Measurements from ENCODE around the gene CISD3. TPM values are rescaled to one million over a fixed set of nuclear protein-coding genes. Genes with fewer than 3 reads are reported as not detected.
"Not testable (repeated sequence)": the region's sequence is repeated elsewhere in the genome, so short reads cannot be mapped to it uniquely, and the experiment has no call there.

The CISD3 gene
- polyA plus RNA-seq, 4 donors = 52.4 to 186 (median 131) TPM

- 88 to 90% (median 89%) methylated on average over 26 to 29 of the region's 29 CpGs for WGBS, 3 donors
- Histone ChIP-seq H3K9me3 (ENCODE audit: control insufficient read depth in 2 of 2, insufficient read depth in 1 of 2, low read depth in 1 of 2, low read length in 1 of 2) (no peaks in the 10 kb centered on the region), H3K36me3 (ENCODE audit: control insufficient read depth in 3 of 3, insufficient read depth in 2 of 3, low read depth in 1 of 3, low read length in 3 of 3) (peaks cover 8 to 85% (median 12%) of the 10 kb centered on the region in 3 donors), H3K27ac (ENCODE audit: low read depth in 1 of 3, low read length in 2 of 3) (peak overlapping the region in 1 of 3 donors; percentile 25), H3K4me3 (ENCODE audit: low read depth in 1 of 3, low read length in 3 of 3) (no peak overlapping the region), H3K4me1 (ENCODE audit: control insufficient read depth in 3 of 3, insufficient read depth in 2 of 3, low read depth in 1 of 3, low read length in 2 of 3) (peaks cover 2 to 16% (median 6%) of the 10 kb centered on the region in 3 donors), H3K27me3 (ENCODE audit: control insufficient read depth in 3 of 3, insufficient read depth in 3 of 3, low read length in 3 of 3) (no peaks in the 10 kb centered on the region)
- FAIRE-seq (no peak), DNase-seq (no peak)
These were observed 10.7 kb upstream of the CISD3 start for GRCh38 chr17:38719289-38719942.

- no peak overlapping the region for H3K27ac ChIP-seq (ENCODE audit: low read depth in 1 of 3, low read length in 2 of 3)
- H3K36me3 ChIP-seq (ENCODE audit: control insufficient read depth in 3 of 3, insufficient read depth in 2 of 3, low read depth in 1 of 3, low read length in 3 of 3) = peaks cover 5 to 85% (median 12%) of the 10 kb centered on the region in 3 donors
- no peak overlapping the region for H3K4me3 ChIP-seq (ENCODE audit: low read depth in 1 of 3, low read length in 3 of 3)
These were observed 10.0 kb upstream of the CISD3 start for GRCh38 chr17:38719943-38720641.

GRCh38 chr17:38720941-38721340 is 9.2 kb upstream of the CISD3 start:
- H3K4me1 ChIP-seq (ENCODE audit: control insufficient read depth in 3 of 3, insufficient read depth in 2 of 3, low read depth in 1 of 3, low read length in 2 of 3) = peaks cover 2 to 28% (median 6%) of the 10 kb centered on the region in 3 donors
- H3K27me3 ChIP-seq (ENCODE audit: control insufficient read depth in 3 of 3, insufficient read depth in 3 of 3, low read length in 3 of 3) = no peaks in the 10 kb centered on the region
- H3K4me3 ChIP-seq (ENCODE audit: low read depth in 1 of 3, low read length in 3 of 3) = no peak overlapping the region
- H3K9me3 ChIP-seq (ENCODE audit: control insufficient read depth in 2 of 2, insufficient read depth in 1 of 2, low read depth in 1 of 2, low read length in 1 of 2) = no peaks in the 10 kb centered on the region
- H3K36me3 ChIP-seq (ENCODE audit: control insufficient read depth in 3 of 3, insufficient read depth in 2 of 3, low read depth in 1 of 3, low read length in 3 of 3) = peaks cover 5 to 84% (median 12%) of the 10 kb centered on the region in 3 donors
- FAIRE-seq (no peak), DNase-seq (no peak)
- no peak overlapping the region for H3K27ac ChIP-seq (ENCODE audit: low read depth in 1 of 3, low read length in 2 of 3)
- 86 to 96% (median 89%) methylated on average over 6 of the region's 6 CpGs for WGBS, 3 donors

More at GRCh38 chr17:38719943-38720641, 10.0 kb upstream of the CISD3 start:
- 66 to 75% (median 74%) methylated on average over 32 to 39 of the region's 39 CpGs for WGBS, 3 donors
- no peaks in the 10 kb centered on the region for H3K9me3 ChIP-seq (ENCODE audit: control insufficient read depth in 2 of 2, insufficient read depth in 1 of 2, low read depth in 1 of 2, low read length in 1 of 2)
- no peaks in the 10 kb centered on the region for H3K27me3 ChIP-seq (ENCODE audit: control insufficient read depth in 3 of 3, insufficient read depth in 3 of 3, low read length in 3 of 3)
- H3K4me1 ChIP-seq (ENCODE audit: control insufficient read depth in 3 of 3, insufficient read depth in 2 of 3, low read depth in 1 of 3, low read length in 2 of 3) = peaks cover 2 to 21% (median 6%) of the 10 kb centered on the region in 3 donors
- FAIRE-seq = no peak
- DNase-seq = no peak

GRCh38 chr17:38721802-38722201 is 8.3 kb upstream of the CISD3 start:
- H3K27me3 ChIP-seq (ENCODE audit: control insufficient read depth in 3 of 3, insufficient read depth in 3 of 3, low read length in 3 of 3) = no peaks in the 10 kb centered on the region
- H3K36me3 ChIP-seq (ENCODE audit: control insufficient read depth in 3 of 3, insufficient read depth in 2 of 3, low read depth in 1 of 3, low read length in 3 of 3) = peaks cover 4 to 78% (median 12%) of the 10 kb centered on the region in 3 donors
- no peak for FAIRE-seq
- H3K27ac ChIP-seq (ENCODE audit: low read depth in 1 of 3, low read length in 2 of 3) = no peak overlapping the region
- peaks cover 2 to 33% (median 6%) of the 10 kb centered on the region in 3 donors for H3K4me1 ChIP-seq (ENCODE audit: control insufficient read depth in 3 of 3, insufficient read depth in 2 of 3, low read depth in 1 of 3, low read length in 2 of 3)
- H3K4me3 ChIP-seq (ENCODE audit: low read depth in 1 of 3, low read length in 3 of 3) = no peak overlapping the region
- DNase-seq = no peak
- WGBS, 3 donors = 79 to 90% (median 81%) methylated on average over 9 to 16 of the region's 16 CpGs
- no peaks in the 10 kb centered on the region for H3K9me3 ChIP-seq (ENCODE audit: control insufficient read depth in 2 of 2, insufficient read depth in 1 of 2, low read depth in 1 of 2, low read length in 1 of 2)

- Histone ChIP-seq H3K36me3 (ENCODE audit: control insufficient read depth in 3 of 3, insufficient read depth in 2 of 3, low read depth in 1 of 3, low read length in 3 of 3) (peaks cover 0 to 71% (median 10%) of the 10 kb centered on the region in 3 donors), H3K4me1 (ENCODE audit: control insufficient read depth in 3 of 3, insufficient read depth in 2 of 3, low read depth in 1 of 3, low read length in 2 of 3) (peaks cover 7 to 35% (median 14%) of the 10 kb centered on the region in 3 donors), H3K4me3 (ENCODE audit: low read depth in 1 of 3, low read length in 3 of 3) (no peak overlapping the region), H3K27ac (ENCODE audit: low read depth in 1 of 3, low read length in 2 of 3) (no peak overlapping the region), H3K9me3 (ENCODE audit: control insufficient read depth in 2 of 2, insufficient read depth in 1 of 2, low read depth in 1 of 2, low read length in 1 of 2) (no peaks in the 10 kb centered on the region), H3K27me3 (ENCODE audit: control insufficient read depth in 3 of 3, insufficient read depth in 3 of 3, low read length in 3 of 3) (no peaks in the 10 kb centered on the region)
- 20 to 58% (median 53%) methylated on average over 14 to 16 of the region's 16 CpGs for WGBS, 3 donors
- DNase-seq (no peak), FAIRE-seq (no peak)
These were observed 5.7 kb upstream of the CISD3 start for GRCh38 chr17:38724337-38724988.

GRCh38 chr17:38725066-38725465 is 5.1 kb upstream of the CISD3 start:
- WGBS, 3 donors = 52 to 71% (median 71%) methylated on average over 9 to 10 of the region's 10 CpGs
- FAIRE-seq = no peak
- H3K4me1 ChIP-seq (ENCODE audit: control insufficient read depth in 3 of 3, insufficient read depth in 2 of 3, low read depth in 1 of 3, low read length in 2 of 3) = peaks cover 7 to 33% (median 10%) of the 10 kb centered on the region in 3 donors
- H3K9me3 ChIP-seq (ENCODE audit: control insufficient read depth in 2 of 2, insufficient read depth in 1 of 2, low read depth in 1 of 2, low read length in 1 of 2) = no peaks in the 10 kb centered on the region
- H3K36me3 ChIP-seq (ENCODE audit: control insufficient read depth in 3 of 3, insufficient read depth in 2 of 3, low read depth in 1 of 3, low read length in 3 of 3) = peaks cover 0 to 65% (median 10%) of the 10 kb centered on the region in 3 donors
- peak overlapping the region in 1 of 3 donors; percentile 56 for H3K27ac ChIP-seq (ENCODE audit: low read depth in 1 of 3, low read length in 2 of 3)
- DNase-seq = no peak
- H3K4me3 ChIP-seq (ENCODE audit: low read depth in 1 of 3, low read length in 3 of 3) = no peak overlapping the region
- no peaks in the 10 kb centered on the region for H3K27me3 ChIP-seq (ENCODE audit: control insufficient read depth in 3 of 3, insufficient read depth in 3 of 3, low read length in 3 of 3)

GRCh38 chr17:38726145-38726544 is 4.0 kb upstream of the CISD3 start:
- H3K4me1 ChIP-seq (ENCODE audit: control insufficient read depth in 3 of 3, insufficient read depth in 2 of 3, low read depth in 1 of 3, low read length in 2 of 3) = peaks cover 7 to 37% (median 10%) of the 10 kb centered on the region in 3 donors
- peaks cover 0 to 60% (median 8%) of the 10 kb centered on the region in 3 donors for H3K36me3 ChIP-seq (ENCODE audit: control insufficient read depth in 3 of 3, insufficient read depth in 2 of 3, low read depth in 1 of 3, low read length in 3 of 3)
- 14 to 66% (median 45%) methylated on average over 5 to 7 of the region's 8 CpGs for WGBS, 3 donors
- peak overlapping the region in 1 of 3 donors; percentile 56 for H3K27ac ChIP-seq (ENCODE audit: low read depth in 1 of 3, low read length in 2 of 3)
- not testable (repeated sequence) for H3K4me3 ChIP-seq (ENCODE audit: low read depth in 1 of 3, low read length in 3 of 3); H3K27me3 ChIP-seq (ENCODE audit: control insufficient read depth in 3 of 3, insufficient read depth in 3 of 3, low read length in 3 of 3); FAIRE-seq; H3K9me3 ChIP-seq (ENCODE audit: control insufficient read depth in 2 of 2, insufficient read depth in 1 of 2, low read depth in 1 of 2, low read length in 1 of 2)
- DNase-seq = peak; percentile 87 to 90

GRCh38 chr17:38727736-38728135 is 2.4 kb upstream of the CISD3 start:
- DNase-seq = no peak
- Histone ChIP-seq H3K9me3 (ENCODE audit: control insufficient read depth in 2 of 2, insufficient read depth in 1 of 2, low read depth in 1 of 2, low read length in 1 of 2) (no peaks in the 10 kb centered on the region), H3K4me3 (ENCODE audit: low read depth in 1 of 3, low read length in 3 of 3) (no peak overlapping the region), H3K27me3 (ENCODE audit: control insufficient read depth in 3 of 3, insufficient read depth in 3 of 3, low read length in 3 of 3) (no peaks in the 10 kb centered on the region), H3K4me1 (ENCODE audit: control insufficient read depth in 3 of 3, insufficient read depth in 2 of 3, low read depth in 1 of 3, low read length in 2 of 3) (peaks cover 7 to 52% (median 10%) of the 10 kb centered on the region in 3 donors), H3K36me3 (ENCODE audit: control insufficient read depth in 3 of 3, insufficient read depth in 2 of 3, low read depth in 1 of 3, low read length in 3 of 3) (peaks cover 0 to 60% (median 3%) of the 10 kb centered on the region in 3 donors), H3K27ac (ENCODE audit: low read depth in 1 of 3, low read length in 2 of 3) (peak overlapping the region in 1 of 3 donors; percentile 44)
- FAIRE-seq = no peak
- 74 to 79% (median 76%) methylated on average over 5 of the region's 5 CpGs for WGBS, 3 donors
